Islet of Langerhans (tissue), 1 donor: ENCODE measurements around the gene PRR35.

Source experiments
- FAIRE-seq: peaks from one replicate; lab custom pipeline; 2011; peaks lifted over from hg19 to GRCh38; lab: Jason Lieb, UNC

PRR35 gene

DNA sequence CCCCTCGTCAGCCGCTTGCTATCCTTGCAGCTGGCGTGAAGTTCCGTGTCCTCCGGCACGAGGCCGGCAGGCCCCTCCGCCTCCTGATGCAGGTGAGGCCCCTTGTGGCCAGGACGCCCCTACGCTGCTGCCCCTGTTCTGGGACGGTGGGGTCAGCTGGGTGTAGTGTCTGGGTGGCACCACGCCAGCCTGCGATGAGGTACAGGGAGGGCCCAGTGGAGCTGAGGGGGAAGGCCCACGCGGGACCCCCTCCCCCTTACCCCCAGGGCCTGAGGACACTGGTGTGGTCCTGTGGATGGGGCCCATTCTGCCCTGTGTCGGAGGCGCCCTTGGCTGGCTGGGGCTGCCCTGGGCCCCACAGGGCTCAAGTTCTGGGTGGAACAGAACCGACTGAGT, 22.0 kb downstream of the PRR35 start:
- no peak for FAIRE-seq

DNA sequence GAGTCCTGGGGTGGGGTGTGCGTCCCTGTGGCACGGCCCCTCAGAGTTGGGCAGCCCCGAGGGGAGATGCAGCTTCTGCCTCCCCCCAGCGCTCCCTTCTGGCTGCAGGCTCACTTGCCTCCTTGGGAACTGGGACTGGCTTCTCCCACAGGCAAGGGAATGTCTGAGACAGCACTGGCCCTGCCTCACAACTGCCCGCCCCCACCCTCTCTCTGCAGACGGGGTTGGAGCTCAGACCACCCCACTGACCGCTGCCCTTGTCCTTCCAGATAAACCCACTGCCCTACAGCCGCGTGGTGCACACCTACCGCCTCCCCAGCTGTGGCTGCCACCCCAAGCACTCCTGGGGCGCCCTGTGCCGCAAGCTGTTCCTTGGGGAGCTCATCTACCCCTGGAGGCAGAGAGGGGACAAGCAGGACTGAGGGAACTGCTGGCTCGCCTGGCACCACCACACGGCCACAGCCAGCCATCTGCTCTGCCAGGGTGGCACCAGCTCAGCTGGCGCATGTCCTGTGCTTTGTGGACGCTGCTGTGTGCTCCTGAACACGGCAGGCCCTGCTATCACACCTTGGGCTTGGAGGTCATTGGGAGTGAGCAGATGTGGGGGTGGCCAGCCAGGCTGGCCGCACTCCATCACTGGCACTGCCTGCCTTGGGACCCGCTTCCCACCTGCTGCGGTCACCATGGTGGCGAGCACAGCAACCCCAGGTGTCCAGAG, 22.6 kb downstream of the PRR35 start:
- FAIRE-seq = no peak

DNA sequence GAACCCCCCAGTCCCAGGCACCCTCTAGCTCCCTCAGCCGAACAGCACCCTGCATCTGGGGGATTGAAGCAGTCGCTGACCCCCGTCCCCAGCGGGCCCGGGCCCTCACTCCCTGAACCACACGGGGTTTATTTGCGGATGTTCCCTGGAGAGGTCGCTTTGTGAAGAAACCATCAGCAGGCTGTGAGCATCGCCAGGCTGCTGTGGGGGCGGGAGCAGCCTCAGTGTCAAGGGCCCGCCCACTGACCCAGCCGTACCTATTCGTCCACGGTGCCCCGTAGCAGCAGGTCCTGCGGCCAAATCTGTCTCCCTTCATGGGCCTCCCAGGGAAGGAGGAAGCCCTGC, 23.2 kb downstream of the PRR35 start:
- no peak for FAIRE-seq

DNA sequence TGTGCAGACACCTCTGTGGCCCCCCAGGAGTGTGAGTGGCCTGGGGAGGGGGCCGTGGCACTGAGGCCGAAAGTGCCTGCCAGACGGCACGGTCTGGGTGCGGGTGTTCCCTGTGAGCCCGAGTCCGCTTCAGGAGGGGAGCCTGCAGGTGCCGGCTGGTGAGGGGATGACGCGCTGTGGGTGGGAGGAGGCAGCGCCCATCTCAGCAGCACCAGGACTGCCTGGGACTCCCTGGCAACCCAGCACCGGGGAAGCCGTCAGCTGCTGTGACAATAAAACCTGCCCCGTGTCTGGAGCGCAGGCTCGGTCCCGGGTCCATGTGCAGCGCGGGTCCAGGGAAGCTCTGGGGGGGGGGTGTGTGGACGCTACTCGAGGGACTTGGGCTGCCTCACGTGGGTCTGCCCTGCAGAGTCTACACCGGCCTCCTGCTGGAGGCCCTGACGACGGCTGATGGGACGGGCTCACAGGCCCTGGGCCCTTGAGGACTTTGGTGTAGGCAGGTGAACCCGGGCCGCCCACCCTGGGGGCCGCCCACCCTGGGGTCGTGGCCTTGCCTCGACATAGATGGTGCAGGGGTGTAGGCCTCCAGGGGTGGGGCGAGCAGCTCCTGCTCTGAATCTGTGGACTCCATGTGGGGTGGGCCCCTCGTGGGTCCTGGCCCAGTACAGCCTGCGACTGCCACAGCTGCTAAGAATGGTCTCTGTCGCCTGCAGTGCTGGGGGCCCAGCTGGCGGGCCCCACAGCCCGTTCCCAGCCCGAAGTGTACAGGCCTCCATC, 23.8 kb downstream of the PRR35 start:
- no peak for FAIRE-seq

DNA sequence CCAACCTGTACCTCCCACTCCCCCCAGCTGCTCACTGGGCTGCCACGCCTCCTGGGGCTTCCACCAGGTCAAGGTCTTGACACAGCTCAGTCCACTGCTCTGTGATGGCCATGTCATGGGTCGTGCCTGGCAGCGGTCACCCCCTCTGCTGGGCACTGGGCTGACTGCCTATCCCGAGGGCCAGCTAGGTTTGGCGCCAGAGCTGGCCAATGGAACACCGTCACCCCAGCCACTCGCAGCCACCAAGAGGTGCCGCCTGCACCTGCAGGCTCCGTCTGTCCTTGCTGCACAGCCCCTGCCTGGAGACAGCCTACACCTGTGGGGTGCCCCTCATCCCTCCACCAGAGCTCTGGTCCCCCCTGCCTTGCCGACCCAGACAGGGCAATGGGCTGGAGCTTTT, 25.2 kb downstream of the PRR35 start:
- no peak for FAIRE-seq

DNA sequence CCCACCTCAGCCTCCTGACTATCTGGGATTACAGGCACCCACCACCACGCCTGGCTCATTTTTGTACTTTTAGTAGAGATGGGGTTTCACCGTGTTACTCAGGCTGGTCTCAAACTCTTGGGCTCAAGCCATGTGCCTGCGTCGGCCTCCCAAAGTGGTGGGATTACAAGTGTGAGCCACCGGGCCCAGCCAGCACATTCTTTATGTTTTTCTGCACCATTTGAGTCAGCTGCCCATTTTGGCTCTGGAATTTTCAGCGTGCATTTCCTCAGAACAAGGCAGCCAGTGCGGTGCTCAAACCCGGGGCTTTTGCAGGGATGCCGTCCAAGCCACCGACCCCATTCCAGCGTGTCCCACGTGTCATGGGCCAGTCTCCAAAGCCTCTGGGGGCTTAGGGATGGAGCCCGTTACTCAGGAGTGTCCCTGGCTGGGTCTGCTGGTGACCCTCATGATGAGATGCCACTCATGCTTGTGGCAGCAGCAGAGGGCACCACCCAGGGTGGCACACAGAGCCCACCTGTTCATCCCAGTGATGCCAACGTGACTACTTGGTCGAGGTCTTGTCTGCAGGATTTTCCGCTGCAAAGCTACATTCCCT, 26.0 kb downstream of the PRR35 start:
- no peak for FAIRE-seq

DNA sequence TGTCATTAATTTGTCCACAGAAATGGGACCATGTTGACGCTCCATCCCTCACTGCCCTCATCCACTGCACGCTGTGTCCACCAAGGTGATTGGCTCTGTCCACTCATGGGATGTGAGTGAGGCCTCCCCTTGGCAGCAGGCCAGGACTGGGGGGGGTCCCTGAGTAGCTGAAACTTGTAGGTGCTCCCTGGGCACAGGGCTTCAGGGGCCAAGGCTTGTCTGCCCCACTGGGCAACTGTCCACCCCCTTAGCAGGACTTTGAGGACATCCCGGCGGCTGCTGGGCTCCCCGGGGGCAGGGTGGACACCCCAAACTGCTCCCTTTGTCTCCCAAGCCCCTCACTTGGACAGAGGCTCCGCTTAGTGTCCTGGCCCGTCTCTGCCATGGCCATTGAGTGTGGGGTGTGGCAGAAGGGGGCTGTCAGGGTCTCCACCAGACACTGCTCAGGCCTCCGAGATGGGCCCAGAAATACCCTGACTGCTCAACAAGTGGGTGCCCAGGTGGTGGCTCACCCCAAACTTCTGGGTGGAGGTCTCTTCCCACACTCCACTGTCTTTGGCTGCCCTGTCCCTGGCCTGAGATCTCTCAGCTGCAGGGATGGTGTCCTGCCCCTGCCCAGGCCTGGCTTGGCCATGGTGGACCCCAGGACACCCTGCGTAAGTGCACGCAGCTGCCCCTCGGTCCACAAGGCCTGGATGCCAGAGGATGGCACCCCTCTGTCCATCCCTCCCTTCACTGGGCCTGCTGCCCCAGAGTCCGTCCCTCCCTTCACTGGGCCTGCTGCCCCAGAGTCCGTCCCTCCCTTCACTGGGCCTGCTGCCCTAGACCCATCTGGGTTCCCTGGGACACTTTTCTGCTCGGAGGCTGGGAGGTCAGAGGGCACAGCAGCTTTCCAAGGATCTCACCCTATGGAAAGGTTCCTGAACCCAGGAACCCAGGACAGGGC, 26.7 kb downstream of the PRR35 start:
- no peak for FAIRE-seq

DNA sequence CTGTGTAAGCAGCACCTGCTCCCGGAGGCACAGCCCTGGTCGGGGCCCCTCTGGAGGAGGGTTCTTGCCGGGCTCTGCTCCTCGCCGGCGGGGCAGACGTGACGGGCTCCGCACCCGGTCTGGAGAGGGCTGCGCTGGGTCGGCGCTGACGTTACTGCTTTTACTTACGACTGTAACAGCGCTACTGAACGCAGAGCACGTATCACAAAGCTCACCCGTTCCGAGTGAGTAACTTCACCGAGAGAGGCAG, 28.4 kb downstream of the PRR35 start:
- FAIRE-seq = no peak

DNA sequence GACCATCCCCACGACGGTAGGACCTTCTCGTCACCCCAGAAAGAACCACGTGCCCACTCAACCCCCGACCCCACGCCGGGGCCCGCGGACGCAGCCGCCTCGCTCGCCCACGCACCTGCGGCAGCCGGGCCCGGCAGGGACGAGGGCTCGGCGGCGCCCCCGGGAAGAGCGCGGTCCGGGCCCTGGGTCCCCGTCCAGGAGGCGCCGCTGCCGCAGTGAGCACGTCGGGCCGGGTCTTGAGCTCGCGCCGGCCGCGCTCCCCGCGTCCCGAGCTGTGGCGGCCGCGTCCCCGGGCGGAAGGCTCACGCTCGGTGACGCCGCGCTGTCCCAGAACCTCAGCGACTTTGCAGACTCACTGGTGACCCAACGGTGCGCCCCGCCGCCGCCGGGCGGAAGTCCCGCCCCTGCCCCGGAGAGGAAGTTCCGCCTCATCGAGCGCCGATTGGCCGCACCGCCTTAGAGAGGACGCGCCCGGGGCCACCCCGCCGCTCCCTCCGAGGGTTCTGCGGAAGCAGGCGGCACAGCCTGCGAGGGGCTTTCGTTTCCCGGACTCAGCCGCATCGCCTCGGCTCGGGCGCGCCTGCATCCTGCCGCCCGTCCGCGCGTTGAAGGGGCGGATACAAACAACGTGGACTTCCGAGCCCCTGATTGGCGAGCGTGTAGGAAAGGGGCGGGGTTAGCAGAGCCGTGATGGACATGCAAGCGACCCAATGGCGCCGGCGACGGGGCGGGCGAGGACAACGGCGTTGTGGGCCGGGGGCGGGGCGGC, 28.9 kb downstream of the PRR35 start:
- FAIRE-seq = no peak

DNA sequence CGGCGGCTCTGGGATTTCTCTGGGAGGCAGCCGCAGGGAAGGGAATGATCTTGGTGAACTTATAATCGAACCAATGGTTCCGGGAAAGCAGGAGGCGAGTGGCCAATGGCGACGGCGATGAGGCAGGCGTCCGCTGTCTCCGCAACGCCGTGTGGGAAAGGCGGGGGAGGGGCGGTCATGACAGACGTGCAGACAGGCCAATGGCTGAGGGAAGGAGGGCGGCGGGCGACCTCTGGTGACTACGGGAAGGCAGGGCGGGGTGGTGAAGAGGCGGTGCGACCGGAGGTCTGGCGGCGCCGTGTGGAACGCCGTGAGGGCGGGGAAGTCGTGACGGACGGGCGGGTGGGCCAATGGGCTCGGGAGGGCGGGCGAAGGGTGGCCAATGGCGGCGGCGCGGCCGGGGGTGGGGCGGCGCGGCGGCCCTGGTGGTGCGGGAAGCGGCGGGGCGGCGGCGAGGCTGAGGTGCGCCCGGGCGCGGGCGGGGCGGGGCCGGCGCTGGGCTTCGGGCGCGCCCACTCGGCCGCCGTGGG, 29.5 kb downstream of the PRR35 start, which contains the start of gene RAB40C:
RAB40C (plus strand) TSS at position 409 of the 530 bp plus-strand sequence. CDS start 226 bp downstream, outside the sequence.
- no peak for FAIRE-seq

DNA sequence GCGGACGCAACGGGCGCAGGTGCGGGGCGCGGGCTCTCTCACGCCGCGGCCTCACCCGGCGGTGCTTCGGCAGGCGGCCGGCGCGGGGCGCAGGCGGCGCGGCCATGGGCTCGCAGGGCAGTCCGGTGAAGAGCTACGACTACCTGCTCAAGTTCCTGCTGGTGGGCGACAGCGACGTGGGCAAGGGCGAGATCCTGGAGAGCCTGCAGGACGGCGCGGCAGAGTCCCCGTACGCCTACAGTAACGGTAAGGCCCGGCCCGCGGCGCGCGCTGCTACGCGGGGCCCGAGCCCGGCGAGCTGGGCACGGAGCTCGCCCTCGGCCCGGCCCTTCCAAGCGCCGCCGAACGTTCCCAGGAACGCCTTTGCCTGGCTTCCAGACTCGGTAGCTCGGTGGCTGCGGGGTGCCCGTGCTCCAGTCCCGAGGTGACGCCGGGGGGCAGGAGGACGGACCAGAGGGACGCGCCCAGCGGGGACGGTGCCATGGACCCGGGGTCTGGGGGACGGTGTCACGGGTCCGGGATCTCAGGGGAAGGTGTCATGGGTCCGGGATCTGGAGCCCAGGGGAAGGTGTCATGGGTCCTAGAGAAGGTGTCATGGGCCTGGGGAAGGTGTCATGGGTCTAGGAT, 30.1 kb downstream of the PRR35 start:
- no peak for FAIRE-seq

DNA sequence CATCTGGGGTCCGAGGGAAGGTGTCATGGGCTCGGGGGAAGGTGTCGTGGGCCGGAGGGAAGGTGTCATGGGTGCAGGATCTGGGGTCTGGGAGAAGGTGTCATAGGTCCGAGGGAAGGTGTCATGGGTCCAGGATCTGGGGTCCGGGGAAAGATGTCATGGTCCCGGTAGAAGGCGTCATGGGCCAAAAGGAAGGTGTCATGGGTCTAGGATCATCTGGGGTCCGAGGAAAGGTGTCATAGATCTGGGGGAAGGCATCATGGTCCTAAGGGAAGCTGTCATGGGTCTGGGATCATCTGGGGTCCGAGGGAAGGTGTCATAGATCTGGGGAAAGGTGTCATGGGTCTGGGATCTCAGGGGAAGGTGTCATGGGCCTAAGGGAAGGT, 30.6 kb downstream of the PRR35 start:
- FAIRE-seq = no peak

DNA sequence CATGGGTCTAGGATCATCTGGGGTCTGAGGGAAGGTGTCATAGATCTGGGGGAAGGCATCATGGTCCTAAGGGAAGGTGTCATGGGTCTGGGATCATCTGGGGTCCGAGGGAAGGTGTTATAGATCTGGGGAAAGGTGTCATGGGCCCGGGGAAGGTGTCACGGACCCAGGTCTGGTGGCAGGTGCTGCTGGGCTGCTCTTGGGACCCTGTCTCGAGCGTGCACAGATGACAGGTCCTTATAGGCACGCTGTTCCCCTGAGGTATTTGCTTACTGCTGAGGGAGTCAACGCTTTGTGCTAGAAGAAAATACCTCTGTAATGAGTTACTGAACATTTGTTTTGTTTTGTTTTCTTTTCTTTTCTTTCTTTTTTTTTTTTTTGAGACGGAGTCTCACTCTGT, 31.0 kb downstream of the PRR35 start:
- FAIRE-seq = no peak

DNA sequence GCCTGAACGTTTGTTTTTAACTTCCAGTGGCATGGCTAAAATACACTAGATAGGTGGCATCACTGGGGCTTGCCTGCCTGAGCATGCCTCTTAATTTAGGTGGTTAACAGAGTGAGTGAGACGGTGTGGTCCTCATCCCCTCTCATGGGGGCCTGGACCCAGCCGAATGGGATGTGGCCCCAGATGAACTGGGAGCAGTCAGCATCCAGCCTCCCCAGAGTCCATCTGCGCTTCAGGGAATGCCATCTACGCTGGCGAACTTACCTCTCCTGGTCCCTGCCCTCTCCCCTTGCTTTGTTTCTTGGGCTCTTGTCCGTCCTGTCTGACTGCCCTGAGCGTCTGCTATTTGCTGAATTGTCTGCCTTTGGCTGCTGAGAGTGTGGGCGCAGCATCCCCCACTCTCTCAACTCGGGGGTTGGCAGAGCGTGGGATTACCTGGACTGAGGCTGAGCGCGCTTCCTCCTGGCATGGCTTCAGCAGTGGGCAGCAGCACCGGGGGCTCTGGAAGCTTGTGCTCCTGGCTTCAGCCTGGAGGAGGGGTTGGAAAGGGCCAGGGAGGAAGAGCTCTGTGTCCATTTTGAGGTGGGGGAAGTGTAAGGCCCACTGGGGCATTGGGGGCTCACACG, 31.8 kb downstream of the PRR35 start:
- no peak for FAIRE-seq

DNA sequence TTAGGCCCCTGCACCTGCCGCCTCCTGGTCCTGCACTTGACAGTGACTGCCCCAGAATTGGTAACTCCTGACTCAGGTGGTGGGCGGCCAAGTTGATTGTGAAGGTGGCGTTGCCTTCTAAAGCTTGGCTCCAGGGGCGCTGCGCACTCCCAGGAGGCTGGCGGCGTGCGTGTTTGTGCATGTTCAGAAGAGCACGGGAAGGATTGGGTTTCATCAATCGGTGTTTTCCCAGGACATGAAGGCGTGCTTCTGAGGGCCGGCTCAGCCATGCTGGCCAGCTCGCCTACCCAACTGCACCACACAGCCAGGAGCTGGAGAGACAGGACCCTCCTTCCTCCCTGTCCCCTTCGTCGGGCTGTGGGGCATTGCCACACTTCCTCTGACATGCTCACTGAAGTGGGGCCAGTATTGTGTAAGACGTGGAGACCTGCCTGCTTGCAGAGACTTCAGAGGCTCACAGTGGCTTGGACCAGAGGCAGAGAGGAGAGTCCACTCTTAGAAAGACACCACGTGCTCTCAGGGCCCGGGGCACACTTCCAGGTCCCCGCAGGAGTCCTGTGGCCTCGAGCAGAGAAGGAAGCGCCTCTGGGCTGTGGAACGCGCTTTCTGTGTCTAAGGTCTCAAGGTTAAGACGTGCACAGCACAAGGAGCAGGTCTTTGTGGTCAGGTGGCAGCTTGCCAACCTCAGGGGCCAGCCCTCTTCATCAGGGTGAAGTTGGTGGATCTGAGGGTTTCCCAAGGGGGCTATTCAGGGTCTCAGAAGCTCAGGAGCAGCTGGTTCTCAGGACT, 32.5 kb downstream of the PRR35 start:
- FAIRE-seq = no peak

DNA sequence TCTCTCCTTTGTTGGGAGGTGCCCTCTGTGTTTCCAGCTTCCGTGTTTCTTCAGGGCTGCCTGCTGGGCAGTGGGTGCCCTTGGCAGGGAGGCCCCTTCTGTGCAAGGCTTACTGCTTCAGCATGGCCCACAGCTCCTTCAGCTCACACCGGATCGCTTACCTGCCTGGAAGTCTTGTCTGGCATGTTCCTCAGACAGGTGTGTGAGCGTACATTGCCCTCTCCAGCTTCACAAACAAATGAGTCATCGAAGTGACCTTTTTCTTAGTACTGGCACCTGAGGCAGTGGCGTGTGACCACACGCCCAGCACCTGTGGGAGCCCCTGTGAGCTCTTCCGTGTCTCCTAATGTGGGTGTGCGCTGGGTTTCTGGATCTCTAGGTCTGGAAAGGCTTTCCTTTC, 33.2 kb downstream of the PRR35 start:
- peak; percentile 81 for FAIRE-seq

DNA sequence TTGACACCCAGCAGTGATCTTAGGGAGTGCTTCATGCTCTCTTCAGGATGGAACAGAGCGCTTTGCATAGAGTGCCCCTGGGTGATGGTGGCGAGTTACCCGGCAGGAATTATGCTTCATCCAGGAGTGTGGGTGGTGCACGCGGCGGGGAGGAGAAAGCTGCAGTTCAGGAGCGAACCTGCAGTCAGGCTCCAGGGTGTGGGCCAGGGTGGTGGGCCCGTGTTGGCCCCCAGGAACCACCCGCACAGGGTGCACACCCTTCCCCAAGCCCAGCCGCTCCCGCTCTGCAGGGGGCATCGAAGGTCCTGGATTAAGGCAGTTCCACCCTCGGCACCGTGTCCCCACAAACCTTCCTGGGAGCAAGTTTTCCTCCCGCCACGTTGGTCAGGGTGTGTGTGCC, 33.6 kb downstream of the PRR35 start:
- FAIRE-seq = no peak

DNA sequence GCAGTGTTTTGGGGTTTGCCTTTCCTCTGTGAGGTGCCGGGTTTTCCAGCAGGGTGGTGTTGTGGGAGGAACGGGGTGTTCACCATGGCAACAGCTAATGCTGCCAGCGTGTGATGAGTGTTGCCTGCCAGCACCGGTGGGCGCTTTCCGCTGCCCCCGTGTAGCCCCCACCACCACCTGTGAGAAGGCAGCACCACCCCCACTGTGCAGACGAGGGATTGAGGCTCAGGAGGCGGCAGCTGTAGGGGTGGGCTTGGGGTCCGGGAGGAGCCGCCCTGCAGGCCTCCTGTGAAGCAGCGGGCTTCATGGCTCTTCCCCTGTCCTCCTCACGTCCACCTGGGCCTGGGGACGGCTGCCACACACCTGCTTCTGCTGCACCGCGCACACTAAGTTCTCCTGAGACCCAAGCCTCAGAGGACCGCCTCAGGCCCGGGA, 34.9 kb downstream of the PRR35 start:
- no peak for FAIRE-seq

DNA sequence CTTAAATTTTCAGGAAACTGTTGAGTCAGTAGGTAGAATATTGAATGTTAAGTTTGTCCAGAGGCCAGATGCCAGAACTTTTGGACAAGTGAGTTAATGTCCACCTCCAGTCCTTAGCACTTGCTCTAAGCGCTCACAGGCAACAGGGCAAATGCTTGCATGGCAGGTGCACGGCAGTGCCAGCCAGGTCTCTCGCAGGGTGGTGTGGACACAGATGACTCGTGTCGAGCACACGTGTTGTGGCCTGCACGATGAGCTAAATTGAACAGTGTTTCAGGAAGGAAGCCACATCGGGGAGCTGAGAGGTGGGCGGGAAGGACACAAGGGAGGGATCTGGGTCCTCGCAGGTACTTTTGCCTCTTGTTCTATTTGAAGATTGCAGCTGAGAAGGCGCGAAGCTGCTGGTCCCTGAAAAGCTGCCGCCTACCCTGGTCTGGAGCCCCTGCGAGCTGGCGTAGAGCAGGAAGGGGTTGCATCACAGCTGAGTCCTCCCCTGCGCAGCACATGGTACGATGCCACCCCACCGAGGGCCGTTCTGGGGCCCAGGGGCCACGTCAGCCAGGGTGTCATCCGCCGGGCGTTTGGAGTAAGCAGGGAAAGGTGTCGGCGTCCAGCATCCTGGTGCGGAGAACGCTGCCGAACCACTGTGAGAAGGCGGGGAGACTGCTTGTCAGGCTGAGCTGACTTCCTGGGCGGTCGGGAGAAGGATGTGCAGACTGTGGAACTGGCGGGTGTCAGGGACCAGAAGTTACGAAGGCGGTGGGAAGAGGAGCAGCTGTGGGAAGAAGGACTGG, 35.9 kb downstream of the PRR35 start:
- FAIRE-seq = no peak
